HepG2 (cell line): ENCODE data around the gene IDNK. TPM values are rescaled to one million over a fixed set of nuclear protein-coding genes. Genes with fewer than 3 reads are reported as not detected.

Experiments used
- ATAC-seq: fragments of 200-7000 bp; cut with Tn5 transposase; 3 replicates; pipeline ENCODE4 v1.9.1; 2020; ENCODE audit warnings: mild to moderate bottlenecking, moderate library complexity
- BruUV-seq: library from RNA; stranded (reverse); fragments of 400-500 nt; replicated peaks from 2 replicates; lab custom pipeline; 2021; lab: Mats Ljungman, UMichigan
- CTCF ChIA-PET: fragments of 300-600 bp; formaldehyde crosslinking; extraction: SDS; loops from one replicate; lab custom pipeline; 2021; ENCODE audit warnings: low total read pairs, inconsistent platforms, low intra/inter-chr PET ratio; lab: Yijun Ruan, JAX
- POLR2A ChIA-PET: fragments of 350-600 bp; sonication (Branson Sonifier 250); formaldehyde crosslinking; loops from one replicate; lab custom pipeline; 2020; ENCODE audit warnings: antibody characterized with exemption, inconsistent platforms; lab: Yijun Ruan, JAX
- DNase-seq: peaks from one replicate; pipeline ENCODE4 v3.0.0-alpha.2; 2015; ENCODE audit warnings: low spot score
- FAIRE-seq: peaks from 3 replicates; lab custom pipeline; 2011; peaks lifted over from hg19 to GRCh38; lab: Jason Lieb, UNC
- H2AFZ ChIP-seq: one replicate; pipeline ENCODE4 v1.6.1; 2011; ENCODE audit warnings: low read length, inconsistent platforms
- H3K27ac ChIP-seq: fragments of 300-600 bp; 3 replicates; pipeline ENCODE4 v1.8.0; 2011; ENCODE audit warnings: mixed run types, mild to moderate bottlenecking, mixed read lengths, low read length, inconsistent platforms; ENCODE audit not compliant: insufficient read depth; ENCODE audit errors: extremely low read length
- H3K27me3 ChIP-seq, 2 experiments: fragments of 200-600 bp in 1 of 2; 2 replicates in 1 of 2; 3 replicates in 1 of 2; pipeline versions ENCODE4 v1.6.0 to v1.8.0; 2011; ENCODE audit warnings: low read length in 2 of 2, mild to moderate bottlenecking in 2 of 2, moderate library complexity in 2 of 2, inconsistent platforms in 1 of 2; ENCODE audit not compliant: insufficient read depth in 2 of 2, control insufficient read depth in 1 of 2
- H3K36me3 ChIP-seq, 2 experiments: fragments of 200-600 bp in 1 of 2; replicated peaks in 1 of 2; 2 replicates in 1 of 2; 3 replicates in 1 of 2; pipeline versions ENCODE4 v1.5.1 to v1.8.0; 2011; ENCODE audit warnings: low read length in 2 of 2, inconsistent platforms in 1 of 2; ENCODE audit not compliant: insufficient read depth in 2 of 2, control insufficient read depth in 1 of 2
- H3K4me1 ChIP-seq: 2 replicates; pipeline ENCODE4 v1.5.1; 2012; ENCODE audit warnings: low read length, inconsistent platforms; ENCODE audit not compliant: insufficient read depth
- H3K4me2 ChIP-seq: 2 replicates; pipeline ENCODE4 v1.6.0; 2011; ENCODE audit warnings: low read depth, low read length, inconsistent platforms
- H3K4me3 ChIP-seq, 3 experiments: fragments of 200-600 bp in 1 of 3; sonication (generic), shearing (Covaris generic) in 1 of 3; replicated peaks in 1 of 3; 2 replicates each; pipeline ENCODE4 v1.5.1; 2011 to 2016; ENCODE audit warnings: low read length in 3 of 3, inconsistent platforms in 2 of 3, low read depth in 2 of 3, mild to moderate bottlenecking in 2 of 3, control low read depth in 1 of 3, mixed read lengths in 1 of 3; ENCODE audit not compliant: insufficient read depth in 1 of 3
- H3K79me2 ChIP-seq: one replicate; pipeline ENCODE4 v1.6.1; 2011; ENCODE audit warnings: low read length, inconsistent platforms; ENCODE audit not compliant: insufficient read depth
- H3K9ac ChIP-seq: 2 replicates; pipeline ENCODE4 v1.6.0; 2011; ENCODE audit warnings: mild to moderate bottlenecking, low read depth, low read length, inconsistent platforms; ENCODE audit not compliant: insufficient read depth
- H3K9me3 ChIP-seq: 2 replicates; pipeline ENCODE4 v1.5.1; 2012; ENCODE audit warnings: mild to moderate bottlenecking, low read length
- H4K20me1 ChIP-seq: 2 replicates; pipeline ENCODE4 v1.6.0; 2011; ENCODE audit warnings: inconsistent platforms, mild to moderate bottlenecking, low read length, moderate library complexity; ENCODE audit not compliant: insufficient read depth
- FOXO1 ChIP-seq: sonication (generic); formaldehyde crosslinking; IDR thresholded peaks from 2 replicates; pipeline ENCODE4 v1.4.0; 2020; ENCODE audit warnings: missing genetic modification reagents
- KLF16 ChIP-seq, 2 experiments: sonication (generic) in 1 of 2; formaldehyde crosslinking in 1 of 2; IDR thresholded peaks; 2 replicates each; pipeline versions ENCODE4 v1.6.1 to v1.8.0; 2016 to 2023; ENCODE audit warnings: missing genetic modification reagents in 2 of 2, missing compliant biosample characterization in 1 of 2
- MAFF ChIP-seq: IDR thresholded peaks from 2 replicates; pipeline ENCODE4 v1.6.1; 2011; ENCODE audit warnings: low read depth, low read length, improper control_type of control experiment
- NFE2 ChIP-seq: sonication (generic); formaldehyde crosslinking; IDR thresholded peaks from 2 replicates; pipeline ENCODE4 v1.4.0; 2020; ENCODE audit warnings: missing genetic modification reagents
- RAD21 ChIP-seq: fragments of 450-650 bp; formaldehyde crosslinking; IDR thresholded peaks from 2 replicates; pipeline ENCODE4 v1.5.0; 2020; ENCODE audit warnings: mild to moderate bottlenecking
- SIX4 ChIP-seq: sonication (generic); formaldehyde crosslinking; IDR thresholded peaks from 2 replicates; pipeline ENCODE4 v1.4.0; 2020; ENCODE audit warnings: missing genetic modification reagents
- SPEN ChIP-seq: sonication (generic); formaldehyde crosslinking; IDR thresholded peaks from 2 replicates; pipeline ENCODE4 v1.5.1; 2020; ENCODE audit warnings: low read depth, mild to moderate bottlenecking, missing genetic modification reagents
- SRSF1 ChIP-seq: fragments of 200-400 bp; formaldehyde crosslinking; optimal IDR thresholded peaks from 2 replicates; pipeline ENCODE3; 2017; ENCODE audit warnings: mild to moderate bottlenecking, low read depth, low read length, moderate library complexity
- TARDBP ChIP-seq: sonication (generic); formaldehyde crosslinking; IDR thresholded peaks from 2 replicates; pipeline ENCODE4 v1.8.0; 2022; ENCODE audit warnings: mild to moderate bottlenecking, missing genetic modification reagents
- TCF7L2 ChIP-seq: IDR thresholded peaks from 2 replicates; pipeline ENCODE4 v1.6.1; 2011; ENCODE audit warnings: mild to moderate bottlenecking, low read depth, low read length, moderate library complexity
- TOE1 ChIP-seq: sonication (generic); formaldehyde crosslinking; IDR thresholded peaks from 2 replicates; pipeline ENCODE4 v1.4.0; 2020; ENCODE audit warnings: mild to moderate bottlenecking, missing genetic modification reagents
- ZNF101 ChIP-seq: sonication (generic); formaldehyde crosslinking; IDR thresholded peaks from 2 replicates; pipeline ENCODE4 v1.4.0; 2020; ENCODE audit warnings: mild to moderate bottlenecking, low read depth, missing genetic modification reagents, borderline replicate concordance
- ZNF441 ChIP-seq: sonication (generic); formaldehyde crosslinking; IDR thresholded peaks from 2 replicates; pipeline ENCODE4 v1.7.0; 2021; ENCODE audit warnings: missing genetic modification reagents, borderline replicate concordance
- ZNF562 ChIP-seq: sonication (generic); formaldehyde crosslinking; IDR thresholded peaks from 2 replicates; pipeline ENCODE4 v1.8.0; 2022; ENCODE audit warnings: missing genetic modification reagents, borderline replicate concordance
- ZNF672 ChIP-seq: sonication (generic); formaldehyde crosslinking; IDR thresholded peaks from 2 replicates; pipeline ENCODE4 v1.8.1; 2022; ENCODE audit warnings: missing genetic modification reagents
- ZNF75D ChIP-seq: sonication (generic); formaldehyde crosslinking; IDR thresholded peaks from 2 replicates; pipeline ENCODE4 v1.8.1; 2023; ENCODE audit warnings: missing genetic modification reagents, mild to moderate bottlenecking, borderline replicate concordance
- WGBS: methylation state at CpG from one replicate; pipeline ENCODE4 v1.1.6; 2017; ENCODE audit warnings: low lambda C conversion rate; 5-methylcytosine and 5-hydroxymethylcytosine counted together
- in situ Hi-C: cut with HindIII; loops from 2 replicates; pipeline ENCODE4 v1.10.0; 2017; ENCODE audit warnings: low pct_unique_long_range_greater_than_20kb; ENCODE audit not compliant: extremely low pct_ligation_motif_present
- intact Hi-C: fragments of 100-400 bp; cut with micrococcal nuclease; formaldehyde crosslinking; loops from one replicate; pipeline ENCODE4 v1.10.0; 2022; ENCODE audit not compliant: unreplicated experiment
- polyA plus RNA-seq, 8 experiments: library from polyadenylated mRNA; depleted of rRNA in 3 of 8; stranded (reverse) in 7 of 8; unstranded in 1 of 8; fragments of >200 nt; fragmentation: Illumina TruSeq in 4 of 8; extraction: Trizol in 4 of 8; gene quantifications; 2 replicates each; pipeline versions ENCODE4 v1.2.1 to v1.2.3, GENCODE V29; 2011 to 2016; ENCODE audit warnings: low read depth in 4 of 8, missing spikeins in 1 of 8, mixed read lengths in 1 of 8; ENCODE audit not compliant: insufficient read depth in 1 of 8
- total RNA-seq, 5 experiments: library from RNA; depleted of rRNA; stranded (reverse); fragments of >200 nt; fragmentation: Illumina TruSeq; extraction: Trizol; gene quantifications; 2 replicates each; pipeline ENCODE4 v1.2.3, GENCODE V29; 2016; ENCODE audit warnings: low read depth in 1 of 5
- TF ChIP-seq, protein P1 (sequence below): sonication (generic); formaldehyde crosslinking; IDR thresholded peaks from 2 replicates; pipeline ENCODE4 v1.4.0; 2020; ENCODE audit warnings: mild to moderate bottlenecking, missing genetic modification reagents
- TF ChIP-seq, protein P2 (sequence below): sonication (generic); formaldehyde crosslinking; IDR thresholded peaks from 2 replicates; pipeline ENCODE4 v1.5.0; 2020; ENCODE audit warnings: missing genetic modification reagents
- TF ChIP-seq, protein P3 (sequence below): sonication (generic); formaldehyde crosslinking; IDR thresholded peaks from 2 replicates; pipeline ENCODE4 v1.8.0; 2022; ENCODE audit warnings: missing genetic modification reagents, mild to moderate bottlenecking, moderate library complexity, borderline replicate concordance

Gene IDNK
- total and polyA plus RNA-seq, 2 of the 13 experiments (the other 11 are each of a cell fraction or from before 2014, with no cell fraction given) = 3.1 to 4.8 TPM

DNA sequence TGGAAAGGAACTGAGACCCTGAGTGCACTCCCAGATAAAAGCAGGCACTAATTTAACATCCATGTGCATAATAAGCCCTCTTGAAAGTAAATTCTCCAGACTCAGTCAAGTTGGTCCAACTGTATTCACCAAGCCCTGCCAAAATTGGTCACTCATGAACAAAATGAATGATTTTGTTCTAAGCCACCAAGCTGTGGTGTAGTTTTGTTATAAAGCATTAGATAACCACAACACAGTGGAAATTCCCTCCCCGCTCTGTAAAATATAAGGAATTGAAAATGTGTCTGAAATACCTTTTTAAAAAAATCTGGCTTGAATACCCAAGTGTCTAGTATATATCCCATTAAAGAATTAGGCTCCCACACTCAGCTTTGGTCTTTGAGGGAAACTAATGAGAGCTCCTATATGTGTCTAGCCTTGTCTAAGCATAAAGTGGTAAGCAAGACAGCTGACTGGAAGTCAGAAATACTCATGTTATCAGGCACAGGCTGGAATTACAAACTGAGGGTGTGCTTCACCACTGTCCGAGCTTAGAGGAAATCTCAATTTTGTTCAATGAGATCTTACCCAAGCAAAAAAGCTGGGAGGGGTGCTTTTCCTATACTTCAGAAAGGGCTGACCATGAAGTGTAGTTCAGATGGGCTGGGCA lies 33.2 kb downstream of the IDNK start:
- BruUV-seq = no TSS peak
- Histone ChIP-seq H3K27me3 (no peaks in the 10 kb centered on the region), H2AFZ (no peak overlapping the region), H3K36me3 (peaks cover 11 to 63% of the 10 kb centered on the region in 2 experiments), H3K4me2 (no peak overlapping the region), H3K27ac (no peak overlapping the region), H3K79me2 (no peaks in the 10 kb centered on the region)
- intact Hi-C loops = no loop called here
- no peak for DNase-seq
- FAIRE-seq = no peak
- 100% methylated on average over 2 of the region's 2 CpGs for WGBS
- POLR2A ChIA-PET = no interaction called here
- no peak for TF ChIP-seq NFE2 (CRISPR knock-in tag)
- no peak for TF ChIP-seq TARDBP (CRISPR knock-in tag)
- TF ChIP-seq SRSF1 = no peak
- TF ChIP-seq TCF7L2 = no peak
- TF ChIP-seq SPEN (CRISPR knock-in tag) = no peak
- TF ChIP-seq ZNF562 (CRISPR knock-in tag) = no peak
- no peak for TF ChIP-seq MAFF
- no peak for TF ChIP-seq ZNF672
- TF ChIP-seq ZNF441 (CRISPR knock-in tag) = no peak
- TF ChIP-seq TOE1 (CRISPR knock-in tag) = no peak
- TF ChIP-seq, protein P1, sequence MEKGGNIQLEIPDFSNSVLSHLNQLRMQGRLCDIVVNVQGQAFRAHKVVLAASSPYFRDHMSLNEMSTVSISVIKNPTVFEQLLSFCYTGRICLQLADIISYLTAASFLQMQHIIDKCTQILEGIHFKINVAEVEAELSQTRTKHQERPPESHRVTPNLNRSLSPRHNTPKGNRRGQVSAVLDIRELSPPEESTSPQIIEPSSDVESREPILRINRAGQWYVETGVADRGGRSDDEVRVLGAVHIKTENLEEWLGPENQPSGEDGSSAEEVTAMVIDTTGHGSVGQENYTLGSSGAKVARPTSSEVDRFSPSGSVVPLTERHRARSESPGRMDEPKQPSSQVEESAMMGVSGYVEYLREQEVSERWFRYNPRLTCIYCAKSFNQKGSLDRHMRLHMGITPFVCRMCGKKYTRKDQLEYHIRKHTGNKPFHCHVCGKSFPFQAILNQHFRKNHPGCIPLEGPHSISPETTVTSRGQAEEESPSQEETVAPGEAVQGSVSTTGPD = no peak
- TF ChIP-seq ZNF75D = no peak
- TF ChIP-seq ZNF101 (CRISPR knock-in tag) = no peak
- TF ChIP-seq, protein P2, sequence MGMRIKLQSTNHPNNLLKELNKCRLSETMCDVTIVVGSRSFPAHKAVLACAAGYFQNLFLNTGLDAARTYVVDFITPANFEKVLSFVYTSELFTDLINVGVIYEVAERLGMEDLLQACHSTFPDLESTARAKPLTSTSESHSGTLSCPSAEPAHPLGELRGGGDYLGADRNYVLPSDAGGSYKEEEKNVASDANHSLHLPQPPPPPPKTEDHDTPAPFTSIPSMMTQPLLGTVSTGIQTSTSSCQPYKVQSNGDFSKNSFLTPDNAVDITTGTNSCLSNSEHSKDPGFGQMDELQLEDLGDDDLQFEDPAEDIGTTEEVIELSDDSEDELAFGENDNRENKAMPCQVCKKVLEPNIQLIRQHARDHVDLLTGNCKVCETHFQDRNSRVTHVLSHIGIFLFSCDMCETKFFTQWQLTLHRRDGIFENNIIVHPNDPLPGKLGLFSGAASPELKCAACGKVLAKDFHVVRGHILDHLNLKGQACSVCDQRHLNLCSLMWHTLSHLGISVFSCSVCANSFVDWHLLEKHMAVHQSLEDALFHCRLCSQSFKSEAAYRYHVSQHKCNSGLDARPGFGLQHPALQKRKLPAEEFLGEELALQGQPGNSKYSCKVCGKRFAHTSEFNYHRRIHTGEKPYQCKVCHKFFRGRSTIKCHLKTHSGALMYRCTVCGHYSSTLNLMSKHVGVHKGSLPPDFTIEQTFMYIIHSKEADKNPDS (CRISPR knock-in tag) = no peak
- TF ChIP-seq SIX4 (CRISPR knock-in tag) = no peak
- TF ChIP-seq RAD21 (CRISPR knock-in tag) = no peak
- TF ChIP-seq FOXO1 (CRISPR knock-in tag) = no peak
- no peak for TF ChIP-seq KLF16 (CRISPR knock-in tag; IDR thresholded peaks at IDR 0.05)
- TF ChIP-seq, protein P3, sequence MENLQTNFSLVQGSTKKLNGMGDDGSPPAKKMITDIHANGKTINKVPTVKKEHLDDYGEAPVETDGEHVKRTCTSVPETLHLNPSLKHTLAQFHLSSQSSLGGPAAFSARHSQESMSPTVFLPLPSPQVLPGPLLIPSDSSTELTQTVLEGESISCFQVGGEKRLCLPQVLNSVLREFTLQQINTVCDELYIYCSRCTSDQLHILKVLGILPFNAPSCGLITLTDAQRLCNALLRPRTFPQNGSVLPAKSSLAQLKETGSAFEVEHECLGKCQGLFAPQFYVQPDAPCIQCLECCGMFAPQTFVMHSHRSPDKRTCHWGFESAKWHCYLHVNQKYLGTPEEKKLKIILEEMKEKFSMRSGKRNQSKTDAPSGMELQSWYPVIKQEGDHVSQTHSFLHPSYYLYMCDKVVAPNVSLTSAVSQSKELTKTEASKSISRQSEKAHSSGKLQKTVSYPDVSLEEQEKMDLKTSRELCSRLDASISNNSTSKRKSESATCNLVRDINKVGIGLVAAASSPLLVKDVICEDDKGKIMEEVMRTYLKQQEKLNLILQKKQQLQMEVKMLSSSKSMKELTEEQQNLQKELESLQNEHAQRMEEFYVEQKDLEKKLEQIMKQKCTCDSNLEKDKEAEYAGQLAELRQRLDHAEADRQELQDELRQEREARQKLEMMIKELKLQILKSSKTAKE (CRISPR knock-in tag) = no peak
- TF ChIP-seq, all 625 proteins: peak for 0
- H4K20me1 ChIP-seq = no peaks in the 10 kb centered on the region
- H3K4me3 ChIP-seq = no peak overlapping the region
- H3K4me1 ChIP-seq = no peaks in the 10 kb centered on the region
- in situ Hi-C loops = no loop called here
- CTCF ChIA-PET = no interaction called here
- no peak for ATAC-seq
- no peaks in the 10 kb centered on the region for H3K9me3 ChIP-seq
- no peak overlapping the region for H3K9ac ChIP-seq
